ENCODE data around the gene TRIM44.
A peak's percentile ranks its signal among the peaks of the same experiment; 100 is the strongest.
"Not testable (repeated sequence)": the region's sequence is repeated elsewhere in the genome, so short reads cannot be mapped to it uniquely, and the experiment has no call there.

TRIM44 gene

DNA sequence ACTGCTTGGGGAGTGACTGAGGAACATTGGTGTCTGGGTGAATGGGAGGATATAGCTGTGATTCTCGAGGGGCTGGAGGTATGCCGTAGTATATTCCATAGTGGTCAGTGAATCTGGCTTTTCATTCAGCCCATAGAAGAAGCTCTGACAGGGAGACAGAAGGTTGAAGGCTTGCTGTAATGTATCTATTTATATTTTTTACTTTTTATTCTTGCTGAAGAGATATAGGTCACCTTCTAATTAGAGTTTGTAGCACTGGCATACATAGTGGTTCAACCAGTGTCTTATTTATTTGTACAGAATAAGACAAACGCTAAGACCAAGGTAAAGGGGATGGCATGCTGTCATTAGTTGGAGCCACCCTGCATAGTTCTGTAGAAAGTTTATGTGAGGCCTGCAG lies 10.0 kb downstream of the TRIM44 start:
- DNase-seq (ENCODE audit: low read depth): no peak

DNA sequence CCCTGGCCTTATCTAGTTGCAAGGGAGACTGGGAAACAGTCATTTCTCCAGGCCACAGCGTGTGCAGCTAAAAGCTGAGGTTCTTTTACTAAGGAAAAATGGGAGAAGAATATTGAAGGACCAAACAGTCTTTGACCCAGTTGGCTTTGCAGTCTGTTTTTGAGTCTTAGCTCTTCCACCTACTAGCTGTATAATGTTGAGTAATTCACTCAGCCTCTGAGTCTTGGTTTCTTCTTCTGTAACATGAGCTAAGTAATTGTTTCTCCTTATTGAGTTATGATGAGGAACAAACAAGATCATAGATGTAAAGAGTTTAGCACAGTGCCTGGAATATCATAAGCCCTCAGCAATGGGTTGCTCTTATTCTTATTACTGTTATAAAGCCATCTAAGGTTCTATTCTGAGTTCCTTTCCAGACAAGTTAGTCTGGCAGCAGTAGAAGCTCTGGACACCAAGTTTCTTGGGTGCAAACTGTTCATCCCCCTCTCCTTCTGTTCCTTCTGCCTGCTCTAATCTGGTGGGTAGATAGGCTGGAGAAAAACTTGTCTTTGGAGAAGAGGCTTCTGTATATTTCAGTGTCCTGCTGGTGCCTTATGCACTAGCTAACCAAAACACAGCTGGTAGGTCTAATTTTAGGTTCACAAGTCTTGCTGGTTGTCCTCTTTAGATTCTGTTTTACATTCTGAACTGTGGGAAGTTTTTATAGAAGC lies 13.5 kb downstream of the TRIM44 start:
- no peak for DNase-seq (ENCODE audit: low read depth)

DNA sequence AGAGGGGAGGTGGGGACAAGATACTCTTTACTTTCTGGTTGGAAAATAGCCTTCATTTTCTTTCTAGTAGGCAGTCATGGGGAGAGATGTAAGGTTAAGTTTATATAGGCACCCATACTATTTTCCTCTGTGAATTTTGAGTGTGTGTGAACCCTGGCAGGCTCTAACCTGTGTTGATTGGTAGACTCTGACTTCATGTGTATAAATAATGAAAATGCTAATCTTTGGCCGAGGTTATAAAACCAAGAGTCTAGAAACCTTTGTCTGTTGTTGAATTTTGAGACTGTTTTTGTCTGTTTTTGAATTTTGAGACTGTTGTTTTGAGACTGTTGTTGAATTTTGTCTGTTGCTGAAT lies 14.0 kb downstream of the TRIM44 start:
- no peak for DNase-seq (ENCODE audit: low read depth)

- no peak for DNase-seq (ENCODE audit: low read depth)
These were observed 15.3 kb downstream of the TRIM44 start for GRCh38 chr11:35677904-35678303.

GRCh38 chr11:35678471-35678870 lies 15.9 kb downstream of the TRIM44 start:
- DNase-seq (ENCODE audit: low read depth): no peak

GRCh38 chr11:35678975-35679374 lies 16.4 kb downstream of the TRIM44 start:
- no peak for DNase-seq (ENCODE audit: low read depth)

GRCh38 chr11:35680506-35680905 lies 17.9 kb downstream of the TRIM44 start:
- DNase-seq (ENCODE audit: low read depth): no peak

DNA sequence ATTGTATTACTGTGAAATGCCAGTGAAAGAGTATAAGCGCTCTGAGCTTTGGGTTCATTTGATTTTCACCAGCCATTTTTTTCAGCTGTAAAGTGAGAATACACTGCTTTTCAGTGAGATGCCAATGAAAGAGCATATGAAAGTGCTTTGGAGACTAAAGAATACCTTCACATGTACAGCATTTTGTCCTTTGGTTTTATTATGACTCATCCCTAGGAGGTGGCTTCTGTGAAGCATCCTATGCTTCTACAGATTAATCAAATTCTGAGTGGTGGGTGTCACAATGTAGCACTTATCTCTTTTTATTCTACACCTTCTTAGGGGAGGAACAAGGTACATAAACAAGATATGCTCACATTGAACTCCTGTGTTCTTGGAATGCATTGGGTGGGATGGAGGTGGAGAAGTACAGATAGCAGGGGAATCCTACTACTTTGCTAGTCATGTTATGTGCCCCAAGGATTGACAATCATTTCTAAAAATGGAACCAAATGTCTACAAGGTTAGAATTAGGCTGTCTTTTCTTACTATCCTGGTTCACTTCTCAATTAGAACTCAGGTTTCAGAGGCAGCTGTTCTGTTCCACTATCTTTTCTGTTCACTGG lies 18.7 kb downstream of the TRIM44 start:
- no peak for DNase-seq (ENCODE audit: low read depth)

DNA sequence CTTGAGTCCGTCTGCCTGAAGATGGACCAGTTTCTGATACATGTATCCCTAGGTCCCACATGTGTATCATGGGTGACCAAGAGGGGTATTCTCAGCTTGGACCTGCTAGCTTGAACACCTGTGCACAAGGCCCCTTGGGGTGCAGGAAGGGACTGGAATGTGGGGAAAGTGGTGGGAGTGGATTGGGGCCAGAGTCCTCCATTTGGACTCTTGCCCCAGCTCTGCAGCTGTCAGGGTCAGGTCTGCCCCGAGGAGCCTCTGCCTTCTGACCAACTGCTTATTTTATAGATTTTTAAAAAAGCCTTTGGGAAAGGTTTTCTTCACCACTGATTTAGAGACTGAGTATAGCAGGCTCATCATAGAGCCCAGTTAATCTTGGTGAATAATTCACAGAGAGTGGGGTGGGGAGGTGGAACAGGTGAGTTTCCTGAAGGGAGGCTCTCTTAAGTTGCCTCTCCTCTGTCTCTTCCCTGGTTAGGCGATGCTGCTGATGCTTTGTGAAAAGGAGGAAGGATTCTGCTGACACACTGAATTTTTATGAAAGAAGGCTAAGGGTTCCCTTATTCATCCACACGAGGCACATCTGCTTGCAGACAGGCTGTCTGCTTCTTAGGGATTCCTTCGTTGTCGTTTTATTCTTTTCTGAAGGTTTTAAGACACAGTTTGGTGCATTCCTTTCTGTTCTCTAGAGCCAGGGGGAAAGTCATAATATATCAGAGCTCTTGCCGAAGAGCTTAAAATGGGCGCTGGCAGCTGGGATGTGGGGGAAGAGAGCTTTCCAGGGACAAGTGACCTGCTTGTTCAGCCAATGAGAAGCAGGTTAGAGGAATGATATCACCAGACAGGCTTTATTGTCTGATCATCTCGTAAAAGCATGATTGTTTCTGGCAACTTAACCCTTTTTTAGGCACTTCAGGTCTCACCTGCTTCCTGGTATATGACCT lies 19.9 kb downstream of the TRIM44 start:
- DNase-seq (ENCODE audit: low read depth): no peak

- DNase-seq (ENCODE audit: low read depth): peak; percentile 61
These were observed 21.3 kb downstream of the TRIM44 start for GRCh38 chr11:35683728-35684339.

GRCh38 chr11:35688023-35688422 lies 25.4 kb downstream of the TRIM44 start:
- DNase-seq (ENCODE audit: low read depth): peak; percentile 86

- no peak for DNase-seq (ENCODE audit: low read depth)
These were observed 26.8 kb downstream of the TRIM44 start for GRCh38 chr11:35689081-35689996.

- no peak for DNase-seq (ENCODE audit: low read depth)
These were observed 39.6 kb downstream of the TRIM44 start for GRCh38 chr11:35702126-35702525.

DNA sequence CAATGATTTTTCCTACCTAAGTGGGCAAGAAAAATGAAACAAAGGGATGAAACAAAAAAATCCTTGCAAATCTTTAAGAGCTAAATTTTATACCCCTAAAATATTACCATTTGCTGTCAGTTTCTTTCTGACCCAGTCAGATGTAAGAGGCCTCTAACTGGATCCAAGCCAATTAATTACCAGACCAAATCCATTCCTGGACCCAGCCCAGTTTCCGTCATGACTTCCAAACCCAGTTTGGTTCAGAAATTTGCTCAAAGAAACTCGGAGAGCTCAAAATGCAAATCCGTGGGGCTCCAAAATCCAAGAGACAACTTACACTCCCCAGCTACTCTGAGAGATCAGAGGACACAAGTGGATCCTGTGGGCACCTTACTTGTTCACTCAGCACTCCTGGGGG lies 46.8 kb downstream of the TRIM44 start:
- DNase-seq (ENCODE audit: low read depth): no peak

DNA sequence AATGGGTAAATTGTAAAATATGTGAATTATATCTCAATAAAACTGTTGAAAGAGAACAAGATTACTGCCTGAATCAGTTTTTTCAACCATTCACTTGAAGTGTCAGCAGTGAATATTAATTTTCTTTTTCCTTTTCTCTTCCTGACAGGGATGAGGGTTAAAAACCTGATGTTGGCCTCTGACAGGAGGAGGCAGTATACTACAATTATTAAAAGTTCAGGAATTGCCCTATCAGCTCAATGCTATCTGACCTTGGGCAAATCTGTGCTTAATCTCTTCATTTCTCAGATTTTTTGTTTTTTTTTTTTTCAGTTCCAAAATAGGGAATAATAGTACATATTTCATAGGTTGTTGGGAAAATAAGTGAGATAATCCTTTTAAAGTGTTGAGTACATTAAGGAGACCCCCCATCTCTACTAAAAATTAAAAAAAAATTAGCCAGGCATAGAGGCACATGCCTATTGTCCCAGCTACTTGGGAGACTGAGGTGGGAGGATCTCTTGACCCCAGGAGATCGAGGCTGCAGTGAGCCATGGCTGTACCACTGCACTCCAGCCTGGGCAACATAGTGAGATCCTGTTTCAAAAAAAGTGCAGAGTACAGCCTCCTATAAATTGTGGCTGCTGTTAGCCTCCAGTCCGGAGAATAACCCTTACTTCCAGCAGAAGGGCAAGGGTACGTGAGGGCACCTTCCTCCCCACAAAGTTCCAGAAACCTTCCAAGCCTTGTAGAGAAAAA lies 48.8 kb downstream of the TRIM44 start:
- DNase-seq (ENCODE audit: low read depth): peak; percentile 42

GRCh38 chr11:35711924-35712323 lies 49.3 kb downstream of the TRIM44 start:
- no peak for DNase-seq (ENCODE audit: low read depth)

- DNase-seq (ENCODE audit: low read depth): no peak
These were observed 50.0 kb downstream of the TRIM44 start for GRCh38 chr11:35712533-35712932.

GRCh38 chr11:35714882-35715627 lies 52.5 kb downstream of the TRIM44 start:
- DNase-seq (ENCODE audit: low read depth): peak; percentile 60

- not testable (repeated sequence) for DNase-seq (ENCODE audit: low read depth)
These were observed 53.1 kb downstream of the TRIM44 start for GRCh38 chr11:35715677-35716076.

DNA sequence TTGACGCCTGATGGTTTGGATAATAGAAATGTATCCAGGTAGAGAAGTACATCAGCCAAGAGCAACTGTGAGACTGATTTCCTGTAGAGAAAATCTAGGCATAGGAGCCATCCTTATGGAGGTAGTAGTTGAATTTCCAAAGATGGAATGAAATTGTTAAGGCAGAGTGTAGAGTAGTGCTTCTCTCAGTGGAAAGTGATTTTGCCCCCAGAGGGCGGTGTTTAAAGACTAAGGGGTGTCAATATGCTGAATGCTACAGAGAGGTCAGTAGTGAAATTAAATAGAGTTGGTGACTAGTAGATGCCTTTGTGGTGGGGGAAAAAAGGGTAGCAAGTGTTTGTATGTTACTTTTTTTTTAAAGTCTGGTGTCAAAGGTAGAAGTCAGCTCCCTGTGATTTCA lies 54.5 kb downstream of the TRIM44 start:
- DNase-seq (ENCODE audit: low read depth): peak; percentile 25
